GM12874 (cell line): ENCODE data around the gene ACAN.

Source experiments
- TF ChIP-seq, protein P1 (sequence below): IDR thresholded peaks from 2 replicates; pipeline ENCODE4 v1.5.1; 2011; ENCODE audit warnings: low read depth, mild to moderate bottlenecking, control low read depth, low read length, moderate library complexity; ENCODE audit not compliant: insufficient read depth

ACAN gene

DNA sequence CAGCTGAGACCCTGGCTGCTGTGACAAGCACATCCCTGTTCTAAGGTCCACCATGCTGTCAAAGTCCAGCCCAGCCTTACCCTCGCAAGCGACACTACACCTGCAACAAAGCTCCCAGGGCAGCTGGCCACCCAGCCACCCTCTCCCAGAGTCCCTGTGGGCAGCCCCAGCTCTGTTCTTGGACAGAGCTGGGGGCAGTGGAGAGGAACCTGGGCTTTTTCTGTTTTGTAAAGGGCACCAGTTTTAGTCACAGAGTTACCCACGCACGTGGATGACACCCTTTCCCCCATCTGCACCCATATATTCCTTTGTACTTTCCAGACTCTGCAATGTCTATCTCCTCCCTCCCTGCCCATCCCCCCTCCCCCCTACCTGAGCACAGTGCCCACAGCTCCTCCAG is 38.9 kb downstream of the ACAN start:
- TF ChIP-seq, protein P1, sequence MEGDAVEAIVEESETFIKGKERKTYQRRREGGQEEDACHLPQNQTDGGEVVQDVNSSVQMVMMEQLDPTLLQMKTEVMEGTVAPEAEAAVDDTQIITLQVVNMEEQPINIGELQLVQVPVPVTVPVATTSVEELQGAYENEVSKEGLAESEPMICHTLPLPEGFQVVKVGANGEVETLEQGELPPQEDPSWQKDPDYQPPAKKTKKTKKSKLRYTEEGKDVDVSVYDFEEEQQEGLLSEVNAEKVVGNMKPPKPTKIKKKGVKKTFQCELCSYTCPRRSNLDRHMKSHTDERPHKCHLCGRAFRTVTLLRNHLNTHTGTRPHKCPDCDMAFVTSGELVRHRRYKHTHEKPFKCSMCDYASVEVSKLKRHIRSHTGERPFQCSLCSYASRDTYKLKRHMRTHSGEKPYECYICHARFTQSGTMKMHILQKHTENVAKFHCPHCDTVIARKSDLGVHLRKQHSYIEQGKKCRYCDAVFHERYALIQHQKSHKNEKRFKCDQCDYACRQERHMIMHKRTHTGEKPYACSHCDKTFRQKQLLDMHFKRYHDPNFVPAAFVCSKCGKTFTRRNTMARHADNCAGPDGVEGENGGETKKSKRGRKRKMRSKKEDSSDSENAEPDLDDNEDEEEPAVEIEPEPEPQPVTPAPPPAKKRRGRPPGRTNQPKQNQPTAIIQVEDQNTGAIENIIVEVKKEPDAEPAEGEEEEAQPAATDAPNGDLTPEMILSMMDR = no peak

DNA sequence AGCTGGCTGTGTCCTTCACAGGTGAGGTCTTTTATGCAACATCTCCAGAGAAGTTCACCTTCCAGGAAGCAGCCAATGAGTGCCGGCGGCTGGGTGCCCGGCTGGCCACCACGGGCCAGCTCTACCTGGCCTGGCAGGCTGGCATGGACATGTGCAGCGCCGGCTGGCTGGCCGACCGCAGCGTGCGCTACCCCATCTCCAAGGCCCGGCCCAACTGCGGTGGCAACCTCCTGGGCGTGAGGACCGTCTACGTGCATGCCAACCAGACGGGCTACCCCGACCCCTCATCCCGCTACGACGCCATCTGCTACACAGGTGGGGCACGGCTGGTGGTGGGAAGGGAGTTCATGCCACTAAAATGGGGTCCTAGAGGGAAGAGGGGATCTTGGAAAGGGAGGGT is 40.1 kb downstream of the ACAN start:
- TF ChIP-seq, protein P1 = no peak

DNA sequence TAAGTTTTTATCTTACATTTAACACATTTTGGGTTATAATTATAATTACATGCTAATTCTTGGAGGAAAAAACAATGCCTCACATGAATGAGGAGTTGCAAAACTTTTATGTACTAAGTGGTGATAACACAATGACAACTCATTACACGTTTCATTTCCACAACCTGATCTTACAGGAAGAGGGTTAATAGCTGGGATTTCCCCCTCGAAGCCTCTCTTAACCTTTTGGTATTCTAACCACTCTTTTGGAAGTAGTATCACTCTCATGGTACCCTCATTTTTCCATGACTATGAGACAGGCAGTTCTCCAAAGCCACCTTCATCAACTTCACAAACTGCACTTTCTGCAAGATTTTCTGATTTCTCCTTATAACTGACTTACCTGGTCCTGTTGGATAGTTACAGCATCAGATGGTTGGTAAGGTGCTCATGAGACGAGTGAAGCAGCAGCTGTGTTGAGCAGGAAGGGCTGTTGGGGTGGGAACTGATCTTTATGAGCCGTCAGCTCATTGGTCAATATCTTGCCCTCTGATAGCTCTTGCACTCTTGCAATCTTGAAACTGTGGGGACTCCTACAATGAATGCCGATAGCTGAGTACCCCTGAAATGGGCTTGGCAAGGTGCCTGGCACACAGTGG is 41.6 kb downstream of the ACAN start:
- TF ChIP-seq, protein P1 = no peak

DNA sequence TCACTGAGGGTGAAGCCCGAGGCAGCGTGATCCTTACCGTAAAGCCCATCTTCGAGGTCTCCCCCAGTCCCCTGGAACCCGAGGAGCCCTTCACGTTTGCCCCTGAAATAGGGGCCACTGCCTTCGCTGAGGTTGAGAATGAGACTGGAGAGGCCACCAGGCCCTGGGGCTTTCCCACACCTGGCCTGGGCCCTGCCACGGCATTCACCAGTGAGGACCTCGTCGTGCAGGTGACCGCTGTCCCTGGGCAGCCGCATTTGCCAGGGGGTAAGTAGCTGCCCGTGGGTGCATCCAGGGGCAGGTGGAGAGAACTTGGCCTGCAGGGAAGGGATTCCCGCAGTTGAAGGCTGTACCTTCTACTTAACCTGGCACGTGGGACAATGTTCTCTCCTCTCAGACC is 42.4 kb downstream of the ACAN start:
- TF ChIP-seq, protein P1 = no peak

DNA sequence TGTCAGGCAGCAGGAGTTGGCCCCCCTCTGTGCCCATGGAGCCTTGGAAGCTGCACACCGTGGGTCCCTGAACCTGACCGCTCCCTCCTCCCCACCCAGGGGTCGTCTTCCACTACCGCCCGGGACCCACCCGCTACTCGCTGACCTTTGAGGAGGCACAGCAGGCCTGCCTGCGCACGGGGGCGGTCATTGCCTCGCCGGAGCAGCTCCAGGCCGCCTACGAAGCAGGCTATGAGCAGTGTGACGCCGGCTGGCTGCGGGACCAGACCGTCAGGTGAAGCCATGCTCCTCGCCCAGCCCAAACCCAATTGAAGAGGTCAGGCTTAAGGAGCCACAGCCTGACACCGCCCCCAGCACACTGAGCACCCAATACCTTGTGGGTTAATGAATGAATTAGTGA is 43.9 kb downstream of the ACAN start:
- TF ChIP-seq, protein P1 = no peak

DNA sequence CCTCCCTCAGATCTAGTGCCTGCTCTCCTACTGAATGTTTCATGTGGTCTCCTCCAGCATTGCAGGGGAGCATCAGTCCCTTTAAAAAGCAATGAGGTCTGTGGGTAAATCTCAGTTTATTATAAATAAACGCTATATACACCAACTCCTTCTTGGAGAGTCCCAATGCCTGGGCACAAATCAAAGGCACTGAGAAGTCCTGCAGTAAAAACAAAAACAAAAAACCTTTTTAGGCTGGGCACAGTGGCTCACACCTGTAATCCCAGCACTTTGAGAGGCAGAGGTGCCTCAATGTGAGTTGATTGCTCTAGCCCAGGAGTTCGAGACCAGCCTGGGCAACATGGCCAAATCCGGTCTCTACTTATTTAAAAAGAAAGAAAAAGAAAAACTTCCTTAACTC is 45.0 kb downstream of the ACAN start:
- TF ChIP-seq, protein P1 = no peak

DNA sequence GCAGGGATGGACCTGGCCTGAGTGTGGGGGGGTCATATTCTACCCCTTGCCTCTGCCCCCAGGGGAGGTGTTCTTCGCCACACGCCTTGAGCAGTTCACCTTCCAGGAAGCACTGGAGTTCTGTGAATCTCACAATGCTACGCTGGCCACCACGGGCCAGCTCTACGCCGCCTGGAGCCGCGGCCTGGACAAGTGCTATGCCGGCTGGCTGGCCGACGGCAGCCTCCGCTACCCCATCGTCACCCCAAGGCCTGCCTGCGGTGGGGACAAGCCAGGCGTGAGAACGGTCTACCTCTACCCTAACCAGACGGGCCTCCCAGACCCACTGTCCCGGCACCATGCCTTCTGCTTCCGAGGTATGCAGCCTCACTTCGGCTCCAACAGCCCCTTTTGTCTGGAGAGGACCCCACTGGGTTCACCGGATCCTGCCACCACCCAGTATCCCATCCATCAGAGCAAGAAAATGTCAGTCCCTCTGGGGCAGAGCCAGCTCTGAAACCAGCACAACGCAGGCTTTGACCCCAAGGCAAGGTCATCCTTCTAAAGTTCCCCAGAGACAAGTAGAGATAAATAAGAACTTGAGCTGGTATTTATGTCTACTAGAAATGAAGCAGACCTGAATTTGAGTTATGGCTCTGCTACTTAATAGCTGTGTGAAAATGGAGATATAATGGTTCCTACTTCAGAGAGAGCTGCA is 46.3 kb downstream of the ACAN start:
- TF ChIP-seq, protein P1 = no peak
